ENCODE results near the gene CIAO2A.

GRCh38 chr15:64105113-64105704 lies 11.6 kb upstream of the CIAO2A start:
- TF ChIP-seq, protein P1, sequence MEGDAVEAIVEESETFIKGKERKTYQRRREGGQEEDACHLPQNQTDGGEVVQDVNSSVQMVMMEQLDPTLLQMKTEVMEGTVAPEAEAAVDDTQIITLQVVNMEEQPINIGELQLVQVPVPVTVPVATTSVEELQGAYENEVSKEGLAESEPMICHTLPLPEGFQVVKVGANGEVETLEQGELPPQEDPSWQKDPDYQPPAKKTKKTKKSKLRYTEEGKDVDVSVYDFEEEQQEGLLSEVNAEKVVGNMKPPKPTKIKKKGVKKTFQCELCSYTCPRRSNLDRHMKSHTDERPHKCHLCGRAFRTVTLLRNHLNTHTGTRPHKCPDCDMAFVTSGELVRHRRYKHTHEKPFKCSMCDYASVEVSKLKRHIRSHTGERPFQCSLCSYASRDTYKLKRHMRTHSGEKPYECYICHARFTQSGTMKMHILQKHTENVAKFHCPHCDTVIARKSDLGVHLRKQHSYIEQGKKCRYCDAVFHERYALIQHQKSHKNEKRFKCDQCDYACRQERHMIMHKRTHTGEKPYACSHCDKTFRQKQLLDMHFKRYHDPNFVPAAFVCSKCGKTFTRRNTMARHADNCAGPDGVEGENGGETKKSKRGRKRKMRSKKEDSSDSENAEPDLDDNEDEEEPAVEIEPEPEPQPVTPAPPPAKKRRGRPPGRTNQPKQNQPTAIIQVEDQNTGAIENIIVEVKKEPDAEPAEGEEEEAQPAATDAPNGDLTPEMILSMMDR (conservative IDR thresholded peaks at IDR 0.05; ENCODE audit: low read length), result no peak
- no peak for TF ChIP-seq EZH2phosphoT487 (IDR thresholded peaks at IDR 0.05; ENCODE audit: borderline replicate concordance)
